ENCODE measurements around the gene IFI27.

IFI27 gene

GRCh38 chr14:94125659-94126418 is 15.3 kb downstream of the IFI27 start:
- no peak for DNase-seq (ENCODE audit: low read depth)

GRCh38 chr14:94126419-94126677 is 15.8 kb downstream of the IFI27 start:
- DNase-seq (ENCODE audit: low read depth): no peak

GRCh38 chr14:94126800-94127199 is 16.3 kb downstream of the IFI27 start:
- no peak for DNase-seq (ENCODE audit: low read depth)

- DNase-seq (ENCODE audit: low read depth): no peak
Measured at GRCh38 chr14:94127330-94127729, 16.8 kb downstream of the IFI27 start.

GRCh38 chr14:94128216-94128839 is 17.8 kb downstream of the IFI27 start:
- no peak for DNase-seq (ENCODE audit: low read depth)

GRCh38 chr14:94129111-94129757 is 18.7 kb downstream of the IFI27 start, which contains the start of gene IFI27L2:
Gene IFI27L2 (minus strand): TSS chr14:94129604. CDS start chr14:94129564, 40 bp downstream.
- peak; percentile 50 for DNase-seq (ENCODE audit: low read depth)

GRCh38 chr14:94129758-94130414 is 19.4 kb downstream of the IFI27 start:
- no peak for DNase-seq (ENCODE audit: low read depth)

- DNase-seq (ENCODE audit: low read depth): peak; percentile 19
Measured at GRCh38 chr14:94132285-94132887, 21.9 kb downstream of the IFI27 start.

GRCh38 chr14:94135476-94135875 is 24.9 kb downstream of the IFI27 start:
- DNase-seq (ENCODE audit: low read depth): no peak

- DNase-seq (ENCODE audit: low read depth): peak; percentile 77
Measured at GRCh38 chr14:94136575-94137331, 26.2 kb downstream of the IFI27 start.

GRCh38 chr14:94138251-94138650 is 27.7 kb downstream of the IFI27 start:
- no peak for DNase-seq (ENCODE audit: low read depth)

- no peak for DNase-seq (ENCODE audit: low read depth)
Measured at GRCh38 chr14:94139006-94139405, 28.5 kb downstream of the IFI27 start.

GRCh38 chr14:94139421-94139820 is 28.9 kb downstream of the IFI27 start:
- no peak for DNase-seq (ENCODE audit: low read depth)

- DNase-seq (ENCODE audit: low read depth): no peak
Measured at GRCh38 chr14:94142247-94142646, 31.7 kb downstream of the IFI27 start.

- DNase-seq (ENCODE audit: low read depth): no peak
Measured at GRCh38 chr14:94142836-94143235, 32.3 kb downstream of the IFI27 start.

- no peak for DNase-seq (ENCODE audit: low read depth)
Measured at GRCh38 chr14:94143239-94143638, 32.7 kb downstream of the IFI27 start.

- DNase-seq (ENCODE audit: low read depth): no peak
Measured at GRCh38 chr14:94143711-94144110, 33.2 kb downstream of the IFI27 start.

- DNase-seq (ENCODE audit: low read depth): no peak
Measured at GRCh38 chr14:94144765-94145164, 34.2 kb downstream of the IFI27 start.

GRCh38 chr14:94145902-94146527 is 35.5 kb downstream of the IFI27 start:
- no peak for DNase-seq (ENCODE audit: low read depth)

- no peak for DNase-seq (ENCODE audit: low read depth)
Measured at GRCh38 chr14:94152676-94153075, 42.1 kb downstream of the IFI27 start.

GRCh38 chr14:94153750-94154342 is 43.3 kb downstream of the IFI27 start:
- no peak for DNase-seq (ENCODE audit: low read depth)
